GM12878 (cell line): ENCODE measurements around the gene ARFRP1.

Experiments used
- ATF2 ChIP-seq: IDR thresholded peaks from 2 replicates; pipeline ENCODE4 v1.6.1; 2012; ENCODE audit warnings: low read length, inconsistent platforms
- BCL11A ChIP-seq: IDR thresholded peaks from 2 replicates; pipeline ENCODE4 v1.6.1; 2011; ENCODE audit warnings: low read depth, low read length
- CEBPZ ChIP-seq: fragments of 150-350 bp; IDR thresholded peaks from 2 replicates; pipeline ENCODE4 v1.6.1; 2016; ENCODE audit warnings: low read depth, low read length
- CTCF ChIP-seq, 3 experiments: IDR thresholded peaks in 2 of 3; conservative IDR thresholded peaks in 1 of 3; 2 replicates each; pipeline ENCODE4 v1.5.1; 2011; ENCODE audit warnings: low read depth in 3 of 3, low read length in 3 of 3, mild to moderate bottlenecking in 3 of 3, control low read depth in 2 of 3, moderate library complexity in 2 of 3, inconsistent platforms in 1 of 3, mixed read lengths in 1 of 3; ENCODE audit not compliant: control insufficient read depth in 2 of 3, insufficient read depth in 1 of 3; ENCODE audit errors: extremely low read depth in 1 of 3
- ELK1 ChIP-seq: IDR thresholded peaks from 2 replicates; pipeline ENCODE4 v1.6.1; 2012; ENCODE audit warnings: low read depth, low read length, improper control_type of control experiment
- MYC ChIP-seq: IDR thresholded peaks from 2 replicates; pipeline ENCODE4 v1.6.1; 2011; ENCODE audit warnings: mild to moderate bottlenecking, low read length, moderate library complexity, inconsistent platforms; ENCODE audit not compliant: insufficient read depth, insufficient replicate concordance, insufficient read length, severe bottlenecking
- POLR2AphosphoS2 ChIP-seq: IDR thresholded peaks from 2 replicates; pipeline ENCODE4 v1.6.1; 2011; ENCODE audit warnings: low read depth, mild to moderate bottlenecking, low read length, improper control_type of control experiment, moderate library complexity
- REST ChIP-seq: IDR thresholded peaks from 2 replicates; pipeline ENCODE4 v1.6.1; 2012; ENCODE audit warnings: mild to moderate bottlenecking, low read depth, low read length
- RFX5 ChIP-seq: IDR thresholded peaks from 2 replicates; pipeline ENCODE4 v1.6.1; 2011; ENCODE audit warnings: low read depth, low read length, improper control_type of control experiment
- USF1 ChIP-seq: IDR thresholded peaks from 2 replicates; pipeline ENCODE4 v1.6.1; 2011; ENCODE audit warnings: borderline replicate concordance, low read depth, mild to moderate bottlenecking, moderate library complexity, mixed read lengths, low read length; ENCODE audit not compliant: insufficient read depth; ENCODE audit errors: extremely low read length
- ZBTB33 ChIP-seq: fragments of 450-650 bp; IDR thresholded peaks from 2 replicates; pipeline ENCODE4 v1.6.1; 2017; ENCODE audit warnings: mild to moderate bottlenecking
- ZNF207 ChIP-seq: fragments of 450-650 bp; IDR thresholded peaks from 2 replicates; pipeline ENCODE4 v1.6.1; 2014; ENCODE audit warnings: antibody characterized with exemption, mild to moderate bottlenecking, borderline replicate concordance

- TF ChIP-seq ZNF207 (no peak), ATF2 (no peak), USF1 (no peak), ZBTB33 (no peak), ELK1 (no peak), CEBPZ (no peak), MYC (no peak), CTCF (IDR thresholded peaks at IDR 0.05 in 2 of 3, conservative IDR thresholded peaks at IDR 0.05 in 1 of 3; ENCODE audit: control insufficient read depth in 2 of 3, extremely low read depth in 1 of 3, insufficient read depth in 1 of 3, low read depth in 3 of 3, low read length in 3 of 3) (no peak), RFX5 (no peak), BCL11A (no peak), POLR2AphosphoS2 (no peak), REST (no peak)
Measured at GRCh38 chr20:63736893-63737694, 29.3 kb upstream of the ARFRP1 start.
